ENCODE data around the gene RHBDD3.
A peak's percentile ranks its signal among the peaks of the same experiment; 100 is the strongest.

RHBDD3 gene

DNA sequence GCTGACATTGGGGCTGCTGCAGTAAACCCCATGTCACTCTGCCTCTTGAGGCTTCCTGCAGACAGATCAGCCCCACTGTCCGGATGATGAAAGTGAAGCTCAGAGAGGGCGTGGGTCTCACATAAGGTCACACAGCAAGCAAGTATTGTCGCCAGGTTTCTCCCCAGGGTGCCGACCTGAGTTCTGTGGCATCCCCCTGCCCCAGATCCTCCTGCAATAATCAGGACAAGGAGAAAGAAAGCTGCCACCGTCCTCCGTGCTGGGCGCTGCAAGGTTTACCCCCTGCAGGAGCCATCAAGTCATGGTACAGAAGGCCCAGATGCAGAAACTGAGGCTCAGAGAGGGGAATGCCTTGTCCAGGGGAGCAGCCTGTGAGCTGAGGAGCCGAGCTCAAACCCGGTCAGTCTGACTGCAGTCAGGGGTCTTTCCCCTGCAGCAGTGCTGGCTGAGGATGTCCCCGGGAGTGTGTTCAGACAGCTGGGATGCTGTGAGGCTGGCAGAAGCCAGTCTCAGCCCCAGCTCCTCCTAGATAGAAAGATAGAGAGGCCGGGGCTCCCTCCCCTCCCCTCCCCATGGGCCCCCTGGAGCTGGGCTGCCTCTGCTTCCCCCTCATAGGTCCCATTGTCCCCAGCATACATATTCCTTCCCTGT, 48.9 kb downstream of the RHBDD3 start:
- no peak overlapping the region for H3K4me3 ChIP-seq (ENCODE audit: low read depth, low read length)
- no peak for DNase-seq (ENCODE audit: low read depth)
- TF ChIP-seq, protein P1, sequence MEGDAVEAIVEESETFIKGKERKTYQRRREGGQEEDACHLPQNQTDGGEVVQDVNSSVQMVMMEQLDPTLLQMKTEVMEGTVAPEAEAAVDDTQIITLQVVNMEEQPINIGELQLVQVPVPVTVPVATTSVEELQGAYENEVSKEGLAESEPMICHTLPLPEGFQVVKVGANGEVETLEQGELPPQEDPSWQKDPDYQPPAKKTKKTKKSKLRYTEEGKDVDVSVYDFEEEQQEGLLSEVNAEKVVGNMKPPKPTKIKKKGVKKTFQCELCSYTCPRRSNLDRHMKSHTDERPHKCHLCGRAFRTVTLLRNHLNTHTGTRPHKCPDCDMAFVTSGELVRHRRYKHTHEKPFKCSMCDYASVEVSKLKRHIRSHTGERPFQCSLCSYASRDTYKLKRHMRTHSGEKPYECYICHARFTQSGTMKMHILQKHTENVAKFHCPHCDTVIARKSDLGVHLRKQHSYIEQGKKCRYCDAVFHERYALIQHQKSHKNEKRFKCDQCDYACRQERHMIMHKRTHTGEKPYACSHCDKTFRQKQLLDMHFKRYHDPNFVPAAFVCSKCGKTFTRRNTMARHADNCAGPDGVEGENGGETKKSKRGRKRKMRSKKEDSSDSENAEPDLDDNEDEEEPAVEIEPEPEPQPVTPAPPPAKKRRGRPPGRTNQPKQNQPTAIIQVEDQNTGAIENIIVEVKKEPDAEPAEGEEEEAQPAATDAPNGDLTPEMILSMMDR (conservative IDR thresholded peaks at IDR 0.05; ENCODE audit: low read depth, low read length): no peak

DNA sequence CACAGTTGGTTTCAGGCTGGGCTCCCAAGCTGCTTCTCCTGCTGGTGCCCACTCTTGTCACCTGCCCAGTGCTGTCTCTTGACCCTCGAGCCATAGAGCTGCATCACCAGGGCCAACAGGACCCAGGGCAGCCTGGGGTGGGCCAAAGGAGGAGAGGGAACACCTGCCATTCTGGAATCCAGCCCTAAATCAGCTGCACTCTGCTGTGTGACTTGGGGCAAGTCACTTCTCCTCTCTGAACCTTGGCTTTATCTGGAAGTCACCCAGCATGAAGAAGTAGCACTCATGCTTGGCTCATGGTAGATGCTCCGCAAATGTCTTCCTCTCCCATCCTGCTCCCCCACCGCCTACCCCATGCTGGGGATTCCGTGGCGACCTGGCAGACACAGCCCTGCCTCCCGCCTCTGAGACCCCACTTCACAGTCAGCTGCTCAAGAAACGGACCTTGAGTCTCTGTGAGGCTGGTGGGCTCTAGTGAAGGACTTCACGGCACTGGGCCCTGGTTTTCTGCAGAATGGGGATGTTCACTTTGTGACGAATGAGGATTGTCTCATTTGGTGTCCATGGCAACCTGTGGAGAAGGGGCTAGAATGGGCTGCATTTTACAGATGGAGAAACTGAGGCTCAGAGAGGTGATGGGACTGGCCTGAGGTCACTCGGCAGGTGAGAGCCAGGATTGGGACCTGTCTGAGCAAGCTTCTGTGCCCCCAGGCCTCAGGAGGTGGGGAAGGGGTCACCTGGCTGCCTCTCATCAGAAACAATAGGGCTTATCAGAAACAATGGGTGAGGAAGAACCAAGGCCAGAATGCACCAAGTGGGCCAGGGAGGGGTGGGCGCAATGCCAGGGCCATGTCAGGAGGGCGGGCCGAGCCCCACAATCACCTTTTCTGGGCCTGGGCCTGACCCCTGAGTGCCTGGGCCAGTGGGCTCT, 49.7 kb downstream of the RHBDD3 start:
- TF ChIP-seq, protein P1 (conservative IDR thresholded peaks at IDR 0.05; ENCODE audit: low read depth, low read length): no peak
- no peak for DNase-seq (ENCODE audit: low read depth)
- no peak overlapping the region for H3K4me3 ChIP-seq (ENCODE audit: low read depth, low read length)

DNA sequence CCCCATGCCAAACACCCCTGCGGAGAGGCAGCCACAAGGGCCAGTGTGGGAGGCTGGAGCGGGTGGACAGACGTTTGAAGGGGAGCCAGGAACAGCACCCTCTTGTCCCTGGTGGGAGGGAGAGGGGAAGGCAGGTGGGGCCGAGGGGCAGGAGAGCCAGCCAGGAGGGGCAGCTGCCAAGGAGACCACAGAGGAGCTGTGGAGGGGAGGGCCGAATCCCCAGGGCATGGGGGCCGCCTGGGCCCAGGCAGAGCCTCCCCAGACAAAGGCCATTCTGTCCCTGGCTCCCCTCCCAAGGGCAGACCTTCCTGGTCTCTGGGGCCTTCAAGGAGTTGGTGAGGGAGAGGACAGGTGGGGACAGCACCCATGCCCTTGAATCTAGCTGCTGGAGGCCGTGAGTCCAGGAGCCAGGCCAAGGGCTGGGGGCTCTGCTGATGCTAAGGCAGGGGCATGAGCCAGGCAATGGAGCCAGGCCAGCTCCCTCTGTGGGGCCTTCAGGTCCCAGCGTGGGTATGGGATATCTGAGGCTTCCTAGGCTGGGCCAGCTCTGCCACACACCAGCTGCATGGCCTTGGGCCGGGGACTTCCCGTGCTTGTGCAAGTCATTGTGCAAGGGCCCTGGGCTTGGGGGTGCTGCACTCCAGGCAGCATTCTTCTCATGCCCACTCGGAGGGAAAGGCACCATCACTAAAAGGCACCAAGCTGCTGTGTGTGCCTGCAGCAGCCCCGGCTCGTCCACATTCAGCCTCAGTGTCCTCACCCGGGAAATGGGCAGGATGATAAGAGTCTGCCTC, 50.7 kb downstream of the RHBDD3 start:
- TF ChIP-seq, protein P1 (conservative IDR thresholded peaks at IDR 0.05; ENCODE audit: low read depth, low read length): no peak
- no peak overlapping the region for H3K4me3 ChIP-seq (ENCODE audit: low read depth, low read length)
- peak; percentile 76 for DNase-seq (ENCODE audit: low read depth)

DNA sequence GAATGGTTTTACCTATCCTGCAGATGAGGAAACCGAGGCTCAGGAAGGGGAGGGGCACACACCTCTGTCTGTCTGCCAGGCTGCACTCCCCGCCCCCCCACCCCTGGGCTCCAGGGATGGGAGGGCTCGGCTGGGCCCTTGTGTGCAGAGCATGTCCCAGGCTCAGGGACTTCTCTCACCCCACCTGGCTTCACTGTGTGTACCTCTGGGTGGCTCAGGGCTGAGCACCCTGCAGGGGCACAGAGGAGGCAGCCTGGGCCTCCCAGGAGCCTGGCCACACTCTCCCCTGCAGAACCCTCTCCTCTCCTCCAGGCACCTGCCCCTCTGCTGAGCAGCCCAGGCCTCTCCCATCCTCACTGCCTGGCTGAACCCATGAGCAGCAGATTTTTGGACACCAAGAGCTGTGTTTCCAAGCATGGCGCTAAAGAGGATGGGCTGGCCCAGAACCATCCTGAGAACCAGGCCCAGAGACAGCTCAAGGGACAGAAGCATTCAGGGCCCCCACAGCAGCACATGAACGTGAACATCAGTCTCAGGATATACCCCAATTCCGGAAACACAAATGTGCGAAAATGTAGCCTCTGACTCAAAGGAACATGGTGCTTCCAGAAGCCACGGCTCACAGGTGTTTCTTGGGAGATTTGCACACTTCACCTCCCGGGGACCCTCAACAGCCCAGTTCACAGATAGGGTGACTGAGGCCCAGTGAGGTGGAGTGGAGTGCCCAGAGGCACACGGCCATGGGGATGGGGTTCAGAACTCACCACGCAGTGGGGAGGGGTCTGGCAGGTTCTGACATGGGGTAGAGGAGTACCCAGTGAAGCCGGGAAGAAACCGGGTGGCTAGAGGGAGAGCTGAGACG, 51.5 kb downstream of the RHBDD3 start:
- no peak overlapping the region for H3K4me3 ChIP-seq (ENCODE audit: low read depth, low read length)
- no peak for DNase-seq (ENCODE audit: low read depth)
- TF ChIP-seq, protein P1 (conservative IDR thresholded peaks at IDR 0.05; ENCODE audit: low read depth, low read length): no peak

DNA sequence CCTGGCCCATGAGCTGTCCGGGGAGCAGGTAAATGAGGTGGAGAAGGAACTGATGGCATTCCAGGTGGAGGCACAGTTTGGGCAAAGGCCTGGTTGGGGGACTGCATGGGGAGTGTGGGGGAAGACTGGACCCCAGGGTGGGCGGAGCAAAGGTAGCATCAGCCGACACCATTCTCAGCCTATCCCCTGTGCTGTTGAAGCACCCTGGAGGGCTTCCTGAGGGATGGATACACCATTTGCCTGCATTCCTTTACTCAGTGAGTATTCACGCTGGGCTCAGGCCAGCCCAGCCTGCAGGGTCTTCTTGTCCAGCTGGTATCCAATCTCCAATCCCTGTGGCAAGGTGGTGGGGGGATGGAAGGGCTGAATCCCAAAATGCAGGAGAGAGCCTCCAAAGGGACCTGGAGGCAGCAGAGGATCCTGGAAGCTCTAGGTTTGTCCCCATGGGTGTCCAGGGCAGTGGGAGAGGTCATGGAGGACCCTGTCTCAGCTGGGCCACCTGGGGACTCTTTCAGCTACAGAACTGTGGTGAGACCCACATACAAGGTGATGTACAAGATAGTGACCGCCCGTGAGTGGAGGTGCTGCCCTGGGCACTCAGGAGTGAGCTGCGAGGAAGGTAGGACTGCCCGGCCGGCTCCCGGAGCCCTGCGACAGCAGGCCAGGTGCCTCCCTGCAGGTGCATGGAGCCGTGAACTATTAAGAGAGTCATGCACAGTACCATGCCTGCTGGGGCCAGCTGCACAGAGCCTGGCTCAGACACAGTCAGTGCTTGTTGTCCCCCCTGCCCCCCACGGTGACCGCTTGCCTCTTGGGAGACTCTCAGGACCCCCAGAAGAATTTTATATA, 52.5 kb downstream of the RHBDD3 start:
- no peak overlapping the region for H3K4me3 ChIP-seq (ENCODE audit: low read depth, low read length)
- DNase-seq (ENCODE audit: low read depth): no peak
- TF ChIP-seq, protein P1 (conservative IDR thresholded peaks at IDR 0.05; ENCODE audit: low read depth, low read length): no peak

Measured in choroid plexus epithelial cell (primary cell).